Duodenal mucosa (tissue), 2 donors: ENCODE data around the gene DMRTA2.

Experiments
- H3K27ac ChIP-seq: one replicate; pipeline ENCODE4 v1.7.0; 2013; ENCODE audit warnings: low read depth, low read length
- H3K27me3 ChIP-seq, 2 donors: one replicate each; pipeline ENCODE4 v1.7.0; 2013; ENCODE audit warnings: low read length in 2 of 2, control low read depth in 1 of 2; ENCODE audit not compliant: insufficient read depth in 2 of 2, control insufficient read depth in 1 of 2
- H3K36me3 ChIP-seq, 2 donors: one replicate each; pipeline ENCODE4 v1.7.0; 2013; ENCODE audit warnings: low read length in 2 of 2, control low read depth in 1 of 2; ENCODE audit not compliant: insufficient read depth in 2 of 2, control insufficient read depth in 1 of 2
- H3K4me1 ChIP-seq, 2 donors: one replicate each; pipeline ENCODE4 v1.7.0; 2013; ENCODE audit warnings: low read length in 2 of 2, control low read depth in 1 of 2; ENCODE audit not compliant: insufficient read depth in 2 of 2, control insufficient read depth in 1 of 2
- H3K4me3 ChIP-seq, 2 donors: one replicate each; pipeline ENCODE4 v1.7.0; 2013; ENCODE audit warnings: low read length in 2 of 2, low read depth in 1 of 2
- H3K9ac ChIP-seq, 2 donors: one replicate each; pipeline ENCODE4 v1.7.0; 2013; ENCODE audit warnings: low read length in 2 of 2, low read depth in 1 of 2
- H3K9me3 ChIP-seq, 2 donors: one replicate each; pipeline ENCODE4 v1.7.0; 2013; ENCODE audit warnings: low read length in 2 of 2, control low read depth in 1 of 2; ENCODE audit not compliant: control insufficient read depth in 1 of 2

Gene DMRTA2

GRCh38 chr1:50422946-50423669 is at the start of gene DMRTA2:
Gene DMRTA2, minus strand, starts transcription at chr1:50423443. Its CDS starts 1,907 bp downstream, at chr1:50421536.
- no peaks in the 10 kb centered on the region for H3K36me3 ChIP-seq
- H3K9ac ChIP-seq: no peak within 1 kb of the TSS
- peaks cover 12 to 27% of the 10 kb centered on the region in 2 donors for H3K4me1 ChIP-seq
- peaks cover 92 to 94% of the 10 kb centered on the region in 2 donors for H3K27me3 ChIP-seq
- peak within 1 kb of the TSS; percentile 59 to 71 for H3K4me3 ChIP-seq
- no peaks in the 10 kb centered on the region for H3K9me3 ChIP-seq
- no peak within 1 kb of the TSS for H3K27ac ChIP-seq

GRCh38 chr1:50471967-50472366 is 48.7 kb upstream of the DMRTA2 start:
- Histone ChIP-seq H3K36me3 (peaks cover 4 to 10% of the 10 kb centered on the region in 2 donors), H3K9ac (no peak overlapping the region), H3K9me3 (no peaks in the 10 kb centered on the region), H3K4me3 (no peak overlapping the region), H3K27ac (no peak overlapping the region), H3K27me3 (no peaks in the 10 kb centered on the region), H3K4me1 (peaks cover 5 to 8% of the 10 kb centered on the region in 2 donors)

GRCh38 chr1:50462964-50463363 is 39.7 kb upstream of the DMRTA2 start:
- Histone ChIP-seq H3K9ac (no peak overlapping the region), H3K27me3 (no peaks in the 10 kb centered on the region), H3K9me3 (no peaks in the 10 kb centered on the region)

GRCh38 chr1:50458507-50458906 is 35.3 kb upstream of the DMRTA2 start:
- Histone ChIP-seq H3K9me3 (no peaks in the 10 kb centered on the region), H3K27me3 (no peaks in the 10 kb centered on the region), H3K4me1 (no peaks in the 10 kb centered on the region), H3K9ac (no peak overlapping the region), H3K36me3 (peaks cover 7 to 12% of the 10 kb centered on the region in 2 donors), H3K27ac (no peak overlapping the region), H3K4me3 (no peak overlapping the region)

More at GRCh38 chr1:50462964-50463363, 39.7 kb upstream of the DMRTA2 start:
- H3K4me3 ChIP-seq: no peak overlapping the region
- no peaks in the 10 kb centered on the region for H3K4me1 ChIP-seq
- H3K36me3 ChIP-seq: peaks cover 9 to 30% of the 10 kb centered on the region in 2 donors
- no peak overlapping the region for H3K27ac ChIP-seq

- Histone ChIP-seq H3K4me3 (no peak overlapping the region), H3K36me3 (peaks cover 0 to 7% of the 10 kb centered on the region in 2 donors), H3K9ac (no peak overlapping the region), H3K4me1 (no peaks in the 10 kb centered on the region), H3K9me3 (no peaks in the 10 kb centered on the region), H3K27ac (no peak overlapping the region), H3K27me3 (no peaks in the 10 kb centered on the region)
Measured at GRCh38 chr1:50454911-50455310, 31.7 kb upstream of the DMRTA2 start.

GRCh38 chr1:50453266-50453665 is 30.0 kb upstream of the DMRTA2 start:
- no peaks in the 10 kb centered on the region for H3K9me3 ChIP-seq
- H3K4me1 ChIP-seq: no peaks in the 10 kb centered on the region

GRCh38 chr1:50452700-50453099 is 29.5 kb upstream of the DMRTA2 start:
- Histone ChIP-seq H3K4me1 (no peaks in the 10 kb centered on the region), H3K9ac (no peak overlapping the region), H3K4me3 (no peak overlapping the region), H3K36me3 (peaks cover 0 to 7% of the 10 kb centered on the region in 2 donors), H3K9me3 (no peaks in the 10 kb centered on the region), H3K27ac (no peak overlapping the region), H3K27me3 (no peaks in the 10 kb centered on the region)

More at GRCh38 chr1:50453266-50453665, 30.0 kb upstream of the DMRTA2 start:
- no peak overlapping the region for H3K27ac ChIP-seq
- peaks cover 0 to 7% of the 10 kb centered on the region in 2 donors for H3K36me3 ChIP-seq
- no peaks in the 10 kb centered on the region for H3K27me3 ChIP-seq
- H3K9ac ChIP-seq: no peak overlapping the region
- no peak overlapping the region for H3K4me3 ChIP-seq

GRCh38 chr1:50450861-50451653 is 27.8 kb upstream of the DMRTA2 start:
- Histone ChIP-seq H3K9ac (no peak overlapping the region), H3K27me3 (no peaks in the 10 kb centered on the region), H3K36me3 (peaks cover 0 to 7% of the 10 kb centered on the region in 2 donors), H3K9me3 (no peaks in the 10 kb centered on the region), H3K27ac (no peak overlapping the region), H3K4me3 (no peak overlapping the region), H3K4me1 (no peaks in the 10 kb centered on the region)

- Histone ChIP-seq H3K4me3 (no peak overlapping the region), H3K9ac (no peak overlapping the region), H3K27me3 (no peaks in the 10 kb centered on the region), H3K9me3 (no peaks in the 10 kb centered on the region), H3K36me3 (peaks cover 0 to 10% of the 10 kb centered on the region in 2 donors), H3K4me1 (no peaks in the 10 kb centered on the region), H3K27ac (no peak overlapping the region)
Measured at GRCh38 chr1:50447961-50448360, 24.7 kb upstream of the DMRTA2 start.

- Histone ChIP-seq H3K9me3 (no peaks in the 10 kb centered on the region), H3K9ac (no peak overlapping the region), H3K4me1 (no peaks in the 10 kb centered on the region), H3K27me3 (no peaks in the 10 kb centered on the region), H3K27ac (no peak overlapping the region), H3K36me3 (peaks cover 0 to 26% of the 10 kb centered on the region in 2 donors), H3K4me3 (no peak overlapping the region)
Measured at GRCh38 chr1:50441183-50441582, 17.9 kb upstream of the DMRTA2 start.
